HFFc6 (cell line): ENCODE measurements around the gene TMEM170B. TPM values are rescaled to one million over a fixed set of nuclear protein-coding genes. Genes with fewer than 3 reads are reported as not detected.

ENCODE experiments used
- DNase-seq: peaks from one replicate; pipeline ENCODE4 v3.0.0-alpha.2; 2018
- H3K27ac Mint-ChIP-seq: 2 replicates; pipeline ENCODE4 v1.8.0; 2020; ENCODE audit warnings: mild to moderate bottlenecking, mixed read lengths
- H3K27me3 Mint-ChIP-seq: 2 replicates; pipeline ENCODE4 v1.8.0; 2021; ENCODE audit warnings: mild to moderate bottlenecking, moderate library complexity, mixed read lengths; ENCODE audit not compliant: insufficient read depth
- H3K36me3 Mint-ChIP-seq: 2 replicates; pipeline ENCODE4 v1.8.0; 2021; ENCODE audit warnings: low read depth, mixed read lengths
- H3K4me1 Mint-ChIP-seq: 2 replicates; pipeline ENCODE4 v1.8.0; 2020; ENCODE audit warnings: low read depth, mixed read lengths
- H3K4me3 Mint-ChIP-seq: 2 replicates; pipeline ENCODE4 v1.8.0; 2020; ENCODE audit warnings: mild to moderate bottlenecking, moderate library complexity, mixed read lengths
- H3K9me3 Mint-ChIP-seq: 2 replicates; pipeline ENCODE4 v1.8.0; 2020; ENCODE audit warnings: mild to moderate bottlenecking, mixed read lengths
- CTCF ChIP-seq: fragments of 200-600 bp; sonication (generic); IDR thresholded peaks from 2 replicates; pipeline ENCODE4 v1.5.0; 2021; ENCODE audit warnings: antibody characterized with exemption, mild to moderate bottlenecking
- total RNA-seq, 6 experiments: library from RNA; stranded (reverse); fragmentation: NEBNext Ultra II Directional; extraction: Animal tissue kit (Norgen Biotek cat#: 25700); gene quantifications; 2 replicates in 1 of 6; 3 replicates in 5 of 6; pipeline ENCODE4 v1.2.3, GENCODE V29; 2021

The TMEM170B gene
- total RNA-seq, 6 experiments from 2014 or later = 0.14 to 0.21 (median 0.19) TPM

- no peak for DNase-seq
- no peaks in the 10 kb centered on the region for H3K9me3 Mint-ChIP-seq
- no peak for TF ChIP-seq CTCF
- no peak overlapping the region; the same call in 1 of the 2 replicates for H3K27ac Mint-ChIP-seq
- H3K36me3 Mint-ChIP-seq = no peaks in the 10 kb centered on the region
- H3K27me3 Mint-ChIP-seq = no peaks in the 10 kb centered on the region
- H3K4me1 Mint-ChIP-seq = peaks cover 52% of the 10 kb centered on the region
- no peak overlapping the region for H3K4me3 Mint-ChIP-seq
Observed at GRCh38 chr6:11605507-11605905, 68.0 kb downstream of the TMEM170B start.

GRCh38 chr6:11606332-11606731 lies 68.8 kb downstream of the TMEM170B start:
- Mint-ChIP-seq H3K9me3 (no peaks in the 10 kb centered on the region), H3K27me3 (no peaks in the 10 kb centered on the region), H3K4me3 (no peak overlapping the region), H3K4me1 (peaks cover 57% of the 10 kb centered on the region), H3K27ac (peak overlapping the region; percentile 49; the same call in 1 of the 2 replicates), H3K36me3 (no peaks in the 10 kb centered on the region)
- no peak for TF ChIP-seq CTCF
- DNase-seq = no peak

GRCh38 chr6:11607383-11607782 lies 69.8 kb downstream of the TMEM170B start:
- Mint-ChIP-seq H3K27ac (peak overlapping the region; percentile 63), H3K4me1 (peaks cover 62% of the 10 kb centered on the region), H3K36me3 (no peaks in the 10 kb centered on the region), H3K4me3 (no peak overlapping the region), H3K27me3 (no peaks in the 10 kb centered on the region), H3K9me3 (no peaks in the 10 kb centered on the region)
- DNase-seq = no peak
- no peak for TF ChIP-seq CTCF

- Mint-ChIP-seq H3K27ac (peak overlapping the region; percentile 99), H3K9me3 (no peaks in the 10 kb centered on the region), H3K27me3 (no peaks in the 10 kb centered on the region), H3K4me3 (peak overlapping the region; percentile 84), H3K36me3 (no peaks in the 10 kb centered on the region), H3K4me1 (peaks cover 76% of the 10 kb centered on the region)
- DNase-seq = no peak
- no peak for TF ChIP-seq CTCF
Observed at GRCh38 chr6:11608600-11609323, 71.2 kb downstream of the TMEM170B start.

GRCh38 chr6:11609324-11610071 lies 71.9 kb downstream of the TMEM170B start:
- peak overlapping the region; percentile 99 for H3K27ac Mint-ChIP-seq
- H3K9me3 Mint-ChIP-seq = no peaks in the 10 kb centered on the region
- no peak for TF ChIP-seq CTCF
- peak overlapping the region; percentile 84 for H3K4me3 Mint-ChIP-seq
- H3K4me1 Mint-ChIP-seq = peaks cover 83% of the 10 kb centered on the region
- no peaks in the 10 kb centered on the region for H3K27me3 Mint-ChIP-seq
- DNase-seq = peak; percentile 94
- H3K36me3 Mint-ChIP-seq = no peaks in the 10 kb centered on the region
